Stomach (tissue), 4 donors: Measurements from ENCODE around the gene ULK4.

ENCODE experiments used
- CTCF ChIP-seq, 7 experiments: fragments of 450-650 bp in 4 of 7; fragments of 200-600 bp in 3 of 7; sonication (generic) in 3 of 7; IDR thresholded peaks; one replicate each; pipeline ENCODE4 v1.5.1; 2016 to 2019; ENCODE audit warnings: antibody characterized with exemption in 7 of 7, control low read depth in 2 of 7, mild to moderate bottlenecking in 1 of 7
- EP300 ChIP-seq: sonication (generic); formaldehyde crosslinking; IDR thresholded peaks from one replicate; pipeline ENCODE4 v1.6.1; 2017; ENCODE audit warnings: antibody characterized with exemption
- POLR2AphosphoS5 ChIP-seq, 3 donors: sonication (generic); formaldehyde crosslinking; IDR thresholded peaks; one replicate each; pipeline ENCODE4 v1.6.1; 2016; ENCODE audit warnings: antibody characterized with exemption in 3 of 3

- TF ChIP-seq CTCF (IDR thresholded peaks at IDR 0.05) (no peak), EP300 (no peak), POLR2AphosphoS5 (IDR thresholded peaks at IDR 0.05) (no peak)
These were observed 210.3 kb downstream of the ULK4 start for GRCh38 chr3:41751597-41751996.
